Measurements from ENCODE around the gene TCERG1L. TPM values are rescaled to one million over a fixed set of nuclear protein-coding genes. Genes with fewer than 3 reads are reported as not detected.

TCERG1L gene
- total and polyA plus RNA-seq, 9 of the 15 experiments (the other 6 are each of a cell fraction or from before 2014, with no cell fraction given): not detected

DNA sequence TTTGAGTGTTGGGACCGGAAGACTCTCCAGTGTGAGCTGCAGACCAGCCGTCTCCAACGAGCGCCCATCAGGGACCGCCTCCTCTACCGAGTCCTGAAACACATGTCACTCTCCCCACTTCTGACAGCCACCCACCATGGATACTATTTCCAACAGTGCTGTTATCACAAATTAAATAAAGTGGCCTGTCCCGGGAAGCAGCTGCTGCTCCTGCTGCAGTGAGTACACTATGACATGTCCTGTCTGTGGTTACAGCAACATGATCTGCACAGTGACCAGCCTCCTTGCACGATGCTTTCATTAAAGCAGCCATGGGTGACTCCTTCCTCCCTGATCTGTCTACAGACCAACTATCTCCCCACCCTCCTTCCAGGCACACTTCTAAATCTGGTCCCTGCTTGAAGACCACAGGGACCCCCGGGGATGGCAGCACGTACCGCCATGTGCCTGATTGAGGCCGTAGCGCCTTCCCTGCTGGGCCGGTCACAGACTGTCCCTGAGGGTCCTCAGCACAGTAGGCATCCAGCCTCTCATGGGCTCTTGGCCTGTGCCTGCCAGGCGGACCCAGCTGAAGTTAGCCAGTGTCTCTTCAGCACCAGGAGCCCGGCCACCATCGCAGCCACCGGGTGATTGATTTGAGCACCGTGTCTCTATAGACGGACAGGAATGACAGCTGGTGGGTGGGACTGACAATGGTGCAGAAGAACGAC, 58.8 kb downstream of the TCERG1L start:
- Histone ChIP-seq H3K4me1 (replicated peaks in 1 of 2; ENCODE audit: control insufficient read depth in 2 of 2, insufficient read depth in 2 of 2, low read length in 2 of 2) (no peaks in the 10 kb centered on the region), H3K9me1 (ENCODE audit: control insufficient read depth, insufficient read depth, low read length) (no peaks in the 10 kb centered on the region), H3K27ac (ENCODE audit: extremely low read depth, low read depth, low read length) (no peak overlapping the region), H3K27me3 (ENCODE audit: control insufficient read depth in 2 of 2, insufficient read depth in 2 of 2, low read length in 2 of 2) (peaks cover 0 to 48% of the 10 kb centered on the region in 2 experiments; a peak in 3 of 5 replicates), H4K20me1 (replicated peaks; ENCODE audit: control insufficient read depth, insufficient read depth, low read length) (no peaks in the 10 kb centered on the region), H3K9me3 (replicated peaks; ENCODE audit: control insufficient read depth, insufficient read depth, low read depth, low read length) (no peaks in the 10 kb centered on the region), H3K4me3 (no peak overlapping the region), H3K36me3 (ENCODE audit: control insufficient read depth, insufficient read depth, low read length) (no peaks in the 10 kb centered on the region), H3K4me2 (ENCODE audit: insufficient read depth, low read length) (no peak overlapping the region), H3K79me2 (ENCODE audit: control insufficient read depth, insufficient read depth, low read length) (no peaks in the 10 kb centered on the region), H2AFZ (ENCODE audit: low read depth, low read length) (no peak overlapping the region), H3K9ac (ENCODE audit: insufficient read depth in 1 of 2, low read depth in 2 of 2, low read length in 2 of 2) (no peak overlapping the region)
- DNase-seq (ENCODE audit: extremely low read depth in 1 of 4, low spot score in 3 of 4) (no peak), FAIRE-seq (no peak), ATAC-seq (no peak)
- in situ Hi-C loops (cut with MboI): no loop called here
- BruUV-seq (replicated peaks): no TSS peak
- WGBS (ENCODE audit: insufficient coverage, low coverage, missing lambda C conversion rate): under 1% methylated on average over 15 of the region's 21 CpGs
- POLR2A ChIA-PET: no interaction called here
- TF ChIP-seq SMARCA4 (IDR thresholded peaks at IDR 0.05) (no peak), ZNF282 (CRISPR knock-in tag; IDR thresholded peaks at IDR 0.05) (no peak), SNRNP70 (optimal IDR thresholded peaks at IDR 0.05; ENCODE audit: low read depth, low read length) (no peak)
- CTCF ChIA-PET (ENCODE audit: low intra/inter-chr PET ratio): no interaction called here
- intact Hi-C loops (cut with micrococcal nuclease): no loop called here

GRCh38 chr10:131251146-131251541, 60.4 kb downstream of the TCERG1L start:
- BruUV-seq (replicated peaks): no TSS peak
- Histone ChIP-seq H3K79me2 (ENCODE audit: control insufficient read depth, insufficient read depth, low read length) (no peaks in the 10 kb centered on the region), H3K4me3 (no peak overlapping the region), H3K4me1 (replicated peaks in 1 of 2; ENCODE audit: control insufficient read depth in 2 of 2, insufficient read depth in 2 of 2, low read length in 2 of 2) (no peaks in the 10 kb centered on the region), H3K4me2 (ENCODE audit: insufficient read depth, low read length) (no peak overlapping the region), H3K9me3 (replicated peaks; ENCODE audit: control insufficient read depth, insufficient read depth, low read depth, low read length) (no peaks in the 10 kb centered on the region), H4K20me1 (replicated peaks; ENCODE audit: control insufficient read depth, insufficient read depth, low read length) (no peaks in the 10 kb centered on the region), H3K27me3 (ENCODE audit: control insufficient read depth in 2 of 2, insufficient read depth in 2 of 2, low read length in 2 of 2) (peaks cover 0 to 49% of the 10 kb centered on the region in 2 experiments; a peak in 3 of 5 replicates), H3K27ac (ENCODE audit: extremely low read depth, low read depth, low read length) (no peak overlapping the region), H3K9ac (ENCODE audit: insufficient read depth in 1 of 2, low read depth in 2 of 2, low read length in 2 of 2) (no peak overlapping the region), H3K36me3 (ENCODE audit: control insufficient read depth, insufficient read depth, low read length) (no peaks in the 10 kb centered on the region), H2AFZ (ENCODE audit: low read depth, low read length) (no peak overlapping the region), H3K9me1 (ENCODE audit: control insufficient read depth, insufficient read depth, low read length) (no peaks in the 10 kb centered on the region)
- ATAC-seq (no peak), FAIRE-seq (no peak), DNase-seq (ENCODE audit: extremely low read depth in 1 of 4, low spot score in 3 of 4) (no peak)
- 0% methylated on average over 4 of the region's 6 CpGs for WGBS (ENCODE audit: insufficient coverage, low coverage, missing lambda C conversion rate)
- ChIA-PET CTCF (ENCODE audit: low intra/inter-chr PET ratio) (no interaction called here), POLR2A (no interaction called here)
- in situ Hi-C loops (cut with MboI) (no loop called here), intact Hi-C loops (cut with micrococcal nuclease) (no loop called here)
- TF ChIP-seq TAL1 (IDR thresholded peaks at IDR 0.05): no peak
- TF ChIP-seq SRSF7 (optimal IDR thresholded peaks at IDR 0.05; ENCODE audit: low read depth, low read length): no peak
- no peak for TF ChIP-seq BRD9 (IDR thresholded peaks at IDR 0.05; ENCODE audit: low read depth, partially characterized antibody)
